Dermis microvascular lymphatic vessel endothelial cell (primary cell): ENCODE results near the gene MBOAT7. TPM values are rescaled to one million over a fixed set of nuclear protein-coding genes. Genes with fewer than 3 reads are reported as not detected.

ENCODE experiments used
- DNase-seq, 2 donors: peaks; one replicate each; pipeline versions ENCODE4 v3.0.0 to v3.0.0-alpha.2; 2010; ENCODE audit warnings: low read depth in 2 of 2
- total RNA-seq: library from RNA; depleted of rRNA; stranded (reverse); fragments of >200 nt; gene quantifications from 2 replicates; pipeline ENCODE4 v1.2.1, GENCODE V29; 2014

The MBOAT7 gene
- total RNA-seq, 1 donor from 2014 or later, result 10.1 TPM

DNA sequence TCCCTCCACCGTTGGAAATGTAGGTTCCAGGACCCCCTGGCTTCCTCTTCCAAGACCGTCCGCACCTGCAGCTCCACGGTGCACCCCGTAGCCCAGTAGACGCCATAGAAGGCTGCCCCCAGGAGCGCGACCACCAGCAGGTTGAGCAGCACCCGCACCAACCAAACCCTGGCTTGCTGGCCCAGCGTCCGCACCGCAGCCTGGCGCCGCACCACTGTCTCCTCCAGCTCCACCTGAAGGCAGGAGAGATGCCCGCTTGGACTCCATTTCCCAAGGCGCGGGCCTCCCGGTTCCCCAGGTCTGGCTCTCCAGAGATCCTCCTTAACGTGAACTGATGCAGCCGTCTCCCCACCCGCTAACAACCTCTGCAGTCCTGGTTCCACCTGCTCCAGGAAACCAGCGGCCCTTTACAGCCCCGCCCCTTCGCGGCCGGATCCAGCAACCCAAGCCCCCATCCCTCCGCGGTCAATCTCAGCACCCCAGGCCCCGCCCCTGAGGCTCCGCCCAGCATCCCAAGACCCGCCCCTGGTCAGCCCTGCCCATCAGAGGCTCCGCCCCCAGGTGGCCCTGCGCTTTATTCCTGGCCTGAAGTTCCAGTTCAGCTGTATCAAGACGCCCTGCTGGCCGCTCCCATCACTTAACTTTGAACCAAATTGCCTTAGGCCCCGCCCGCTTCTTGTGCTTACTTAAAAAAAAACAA, 24.9 kb downstream of the MBOAT7 start:
- DNase-seq, result peak in 1 of 2 donors; percentile 86

DNA sequence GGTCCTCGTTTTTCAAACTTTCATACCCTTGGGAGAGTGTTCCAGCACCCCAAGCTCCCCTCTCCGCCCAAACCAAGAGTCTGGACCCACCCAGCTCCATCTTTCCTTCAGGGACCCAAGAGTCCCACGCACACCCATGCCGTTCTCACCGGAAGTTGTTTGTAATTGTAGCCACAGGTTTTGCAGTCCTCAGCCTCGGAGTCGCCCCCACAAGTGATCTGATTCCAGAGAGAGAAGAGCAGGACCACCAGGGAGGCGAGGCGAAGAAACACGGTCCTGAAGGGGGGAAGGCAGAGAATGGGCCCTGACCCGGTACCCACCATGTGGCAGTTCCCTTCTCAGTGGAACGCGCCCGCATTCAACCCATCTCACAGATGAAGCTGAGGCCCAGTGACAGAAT, 26.5 kb downstream of the MBOAT7 start:
- no peak for DNase-seq

- DNase-seq, result peak; percentile 29 to 81
These were observed 27.1 kb downstream of the MBOAT7 start for GRCh38 chr19:54162241-54162805.

DNA sequence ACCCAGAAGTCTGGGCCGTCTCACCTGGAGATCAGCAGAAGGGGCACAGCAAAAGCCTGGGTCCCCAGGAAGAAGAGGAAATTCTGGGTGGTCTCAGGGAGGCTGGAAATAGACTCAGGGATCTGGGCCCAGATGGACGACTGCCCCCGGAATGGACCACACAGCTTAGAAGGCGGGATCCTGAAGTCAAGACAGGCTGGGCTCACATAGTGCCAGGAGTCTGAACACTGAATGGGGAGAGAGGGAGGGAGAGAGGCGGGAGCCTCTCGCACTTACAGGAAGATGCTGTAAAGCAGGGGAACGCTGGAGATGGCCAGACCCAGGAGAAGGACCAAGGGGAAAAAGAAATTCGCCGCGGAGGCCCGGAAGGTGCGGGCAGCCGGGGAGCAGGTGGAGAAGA, 28.5 kb downstream of the MBOAT7 start:
- DNase-seq, result no peak

GRCh38 chr19:54160182-54160811, 29.1 kb downstream of the MBOAT7 start:
- DNase-seq, result peak in 1 of 2 donors; percentile 27

DNA sequence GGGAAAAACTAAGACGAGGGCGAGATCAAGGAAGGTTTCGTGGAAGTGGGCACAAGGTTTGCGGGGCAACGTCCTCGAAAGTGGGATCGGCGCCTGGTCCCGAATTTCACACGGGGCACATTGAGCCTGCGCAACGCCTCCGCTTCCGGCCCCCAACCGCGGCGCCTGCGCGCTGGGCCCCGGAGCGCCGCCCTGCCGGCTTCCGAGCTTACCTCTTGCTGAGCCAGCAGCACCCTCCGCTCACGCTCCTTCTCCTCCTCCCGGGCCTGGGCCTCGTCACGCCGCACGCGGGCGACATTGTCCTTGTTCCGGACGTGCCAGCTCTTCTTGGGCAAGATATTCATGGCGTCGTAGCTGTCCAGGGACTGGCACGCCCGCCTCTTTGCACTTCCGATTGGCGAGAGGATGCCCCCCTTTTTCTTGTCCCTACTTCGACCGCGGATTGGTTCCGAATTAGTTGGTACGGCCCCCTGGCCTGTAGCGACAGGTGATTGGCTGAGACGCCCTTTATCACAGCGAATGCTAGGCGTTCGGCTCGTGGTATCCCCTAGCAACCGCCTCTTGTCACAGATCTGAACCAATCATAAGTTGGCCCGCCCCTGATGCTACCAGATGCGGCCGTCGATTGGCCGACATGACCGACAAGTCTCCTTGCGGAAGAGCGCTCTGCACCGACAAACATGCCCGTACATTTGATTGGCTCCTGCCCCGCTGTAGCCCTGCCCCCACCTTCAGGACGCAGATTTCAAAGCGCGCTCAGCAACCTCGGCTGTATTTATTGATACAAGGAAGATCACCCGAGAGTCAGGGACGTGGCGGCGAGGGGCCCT, 29.8 kb downstream of the MBOAT7 start, which contains the start of gene LENG1:
Gene LENG1, minus strand, starts transcription at position 370 of the 830 bp plus-strand sequence. Its CDS starts 26 bp downstream, at position 344.
- peak; percentile 100 for DNase-seq

- DNase-seq, result peak in 1 of 2 donors; percentile 27
These were observed 30.5 kb downstream of the MBOAT7 start for GRCh38 chr19:54158812-54159351.

- no peak for DNase-seq
These were observed 32.4 kb downstream of the MBOAT7 start for GRCh38 chr19:54156953-54157352.

DNA sequence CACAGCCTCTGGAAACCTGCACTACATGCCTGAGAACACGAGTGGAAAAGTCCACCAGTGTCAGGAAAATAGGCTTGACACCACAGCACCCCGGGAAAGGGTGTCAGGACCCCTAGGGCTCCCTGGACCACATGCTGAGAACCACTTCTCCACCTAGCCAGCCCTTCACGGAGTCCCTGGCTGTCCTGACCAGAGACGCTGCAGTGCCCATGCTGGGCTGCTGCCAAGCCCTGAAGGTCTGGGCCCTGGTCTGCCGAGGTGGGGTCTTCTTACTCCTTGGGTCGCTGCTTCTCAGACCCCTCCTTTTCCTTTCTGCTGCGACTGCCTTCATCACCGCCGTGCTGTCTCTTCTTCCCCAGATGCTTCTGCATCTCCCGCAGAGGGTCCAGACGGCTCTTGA, 32.9 kb downstream of the MBOAT7 start:
- DNase-seq, result no peak

DNA sequence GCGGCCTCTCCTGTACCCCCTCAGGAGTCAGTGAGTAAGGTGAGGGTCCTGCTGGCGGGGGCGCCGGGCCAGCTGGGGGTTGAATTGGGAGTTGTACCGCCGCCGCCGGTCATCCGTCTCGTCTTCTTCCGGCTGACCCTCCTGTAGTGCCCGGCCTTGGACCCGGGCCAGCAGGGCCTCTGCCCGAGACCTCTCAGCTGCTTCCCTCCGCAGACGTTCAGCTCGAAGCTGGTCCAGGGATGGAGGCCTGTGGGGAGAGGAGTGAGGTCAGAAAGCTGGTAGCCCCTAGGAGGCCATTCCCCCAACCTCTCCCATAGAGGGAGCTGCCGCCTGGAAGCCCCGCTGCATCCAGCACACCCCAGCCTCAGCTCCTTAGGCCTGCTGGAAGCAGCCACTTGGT, 33.7 kb downstream of the MBOAT7 start:
- peak in 1 of 2 donors; percentile 33 for DNase-seq

DNA sequence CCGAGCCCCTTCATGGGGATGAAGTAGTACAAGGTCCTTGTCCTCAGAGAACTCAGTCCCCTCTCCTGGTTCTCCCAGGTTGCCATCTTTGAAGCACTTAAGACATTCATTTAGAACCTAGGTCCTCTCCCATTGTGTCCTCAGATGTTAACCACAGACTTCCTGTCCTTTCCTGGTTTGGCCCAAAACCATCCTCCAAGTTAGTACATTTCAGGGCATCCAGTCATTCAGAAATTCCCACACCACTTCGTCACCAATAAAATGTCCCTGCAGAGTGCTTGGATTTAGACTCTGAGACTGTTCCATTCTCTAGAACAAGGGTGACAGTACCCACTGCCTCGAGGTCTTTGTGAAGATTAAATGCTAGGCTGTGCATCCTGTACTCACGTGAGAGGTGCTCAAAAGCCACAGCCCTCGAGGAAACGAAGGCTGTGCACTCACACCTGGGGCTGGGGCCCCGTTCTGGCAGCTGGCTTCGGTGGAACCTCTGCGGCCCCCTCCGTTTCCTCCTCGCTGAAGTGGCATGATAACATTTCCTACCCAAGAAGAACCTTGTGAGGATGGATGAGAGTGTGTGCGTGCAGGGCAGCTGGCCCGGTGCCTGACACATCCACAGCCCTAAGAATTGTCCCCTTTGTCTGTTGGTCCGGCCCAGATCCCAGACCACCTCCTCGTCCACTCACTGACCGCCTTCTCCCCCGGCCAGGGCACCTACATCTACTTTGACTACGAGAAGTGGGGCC, 34.6 kb downstream of the MBOAT7 start:
- no peak for DNase-seq

- DNase-seq, result no peak
These were observed 35.6 kb downstream of the MBOAT7 start for GRCh38 chr19:54153731-54154326.

DNA sequence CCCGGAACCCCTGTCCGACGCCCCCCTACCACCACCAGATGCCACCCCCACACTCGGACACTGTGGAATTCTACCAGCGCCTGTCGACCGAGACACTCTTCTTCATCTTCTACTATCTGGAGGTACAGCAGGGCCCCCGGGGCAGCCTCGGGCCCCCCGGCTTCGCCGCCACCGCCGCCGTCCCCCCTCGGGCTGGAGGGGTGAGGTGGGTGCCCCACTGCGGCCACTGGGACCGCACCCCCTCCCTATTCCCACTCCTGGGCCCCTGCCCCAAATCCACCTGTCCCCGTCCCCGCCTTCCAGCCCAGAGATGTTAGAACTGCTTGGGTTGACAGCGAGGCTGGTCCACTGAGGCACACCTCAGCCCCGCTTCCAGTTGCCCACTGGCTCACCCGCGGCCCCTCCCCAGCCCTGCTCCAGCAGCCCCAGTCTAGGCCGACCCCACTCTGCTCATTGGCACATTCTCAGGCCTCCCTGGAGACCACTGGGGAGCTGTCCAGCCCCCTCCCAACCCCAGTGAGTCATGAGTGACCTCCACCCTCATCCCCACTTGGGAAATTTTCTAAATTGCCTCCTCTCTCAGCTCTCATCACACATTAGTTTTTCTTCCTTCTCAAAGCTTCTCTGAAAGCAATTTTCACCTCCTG, 36.4 kb downstream of the MBOAT7 start:
- DNase-seq, result no peak

- DNase-seq, result no peak
These were observed 37.1 kb downstream of the MBOAT7 start for GRCh38 chr19:54152267-54152666.

DNA sequence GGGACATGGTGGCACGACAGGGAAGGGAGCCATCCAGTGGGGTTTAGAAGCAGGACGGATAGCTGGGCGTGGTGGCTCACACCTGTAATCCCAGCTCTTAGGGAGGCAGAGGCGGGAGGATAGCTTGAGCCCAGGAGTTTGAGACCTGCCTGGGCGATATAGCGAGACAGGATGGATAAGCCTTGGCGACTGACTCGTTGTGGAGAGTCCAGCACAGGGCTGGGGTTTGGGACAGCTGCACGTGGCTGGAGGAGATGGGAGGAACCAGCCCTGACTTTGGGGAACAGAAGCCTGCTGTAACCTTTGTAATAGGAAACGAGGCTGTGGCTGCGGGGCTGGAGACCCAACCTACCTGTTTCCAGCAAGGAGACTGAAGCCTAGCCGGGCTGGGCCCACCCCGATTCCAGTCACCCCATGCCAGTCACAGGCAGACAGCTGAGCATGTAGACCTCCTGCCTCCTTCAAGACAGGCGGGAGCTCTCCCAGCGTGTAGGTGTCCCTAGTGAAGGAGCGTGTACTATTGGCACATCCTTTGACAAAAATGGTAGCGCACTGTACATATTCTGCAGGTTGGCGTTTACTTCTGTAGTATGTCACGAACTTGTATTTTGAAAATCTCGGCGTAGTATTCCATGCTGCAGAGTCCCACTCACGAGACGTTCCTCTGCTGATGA, 37.9 kb downstream of the MBOAT7 start:
- no peak for DNase-seq

DNA sequence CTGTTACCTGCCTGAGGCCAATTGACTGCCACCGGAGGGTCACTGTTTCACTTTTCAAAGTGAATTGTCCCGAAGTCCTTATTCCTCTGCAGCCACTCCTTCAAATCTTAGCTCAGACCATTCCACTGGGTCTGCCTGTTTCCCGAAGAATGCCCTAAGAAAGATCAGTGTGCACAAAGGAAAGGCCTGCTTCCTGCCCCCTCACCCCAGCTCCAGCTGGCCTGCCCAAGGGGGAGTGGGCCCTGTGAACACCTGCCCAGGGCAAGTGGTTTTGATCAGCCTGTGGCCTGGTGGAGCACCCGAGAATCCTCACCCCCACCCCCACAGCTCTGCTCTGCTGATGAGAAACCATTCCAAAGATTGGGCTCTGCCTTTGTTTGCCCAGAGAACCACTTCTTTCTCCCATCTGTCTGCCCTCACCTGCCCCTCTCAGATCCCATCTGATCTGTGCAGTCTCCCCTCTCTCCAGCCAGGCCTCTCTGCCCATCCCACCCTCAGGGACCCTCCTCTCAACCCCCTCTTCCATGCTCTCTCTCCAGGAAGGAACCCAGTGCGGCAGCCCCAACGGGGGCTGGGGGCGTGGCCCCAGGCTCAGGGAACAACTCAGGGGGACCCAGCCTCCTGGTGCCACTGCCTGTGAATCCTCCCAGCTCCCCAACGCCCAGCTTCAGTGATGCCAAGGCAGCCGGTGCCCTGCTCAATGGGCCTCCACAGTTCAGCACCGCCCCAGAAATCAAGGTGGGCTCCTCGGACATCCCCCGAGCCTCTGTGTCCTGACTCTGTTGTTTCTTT, 40.2 kb downstream of the MBOAT7 start:
- peak in 1 of 2 donors; percentile 76 for DNase-seq

DNA sequence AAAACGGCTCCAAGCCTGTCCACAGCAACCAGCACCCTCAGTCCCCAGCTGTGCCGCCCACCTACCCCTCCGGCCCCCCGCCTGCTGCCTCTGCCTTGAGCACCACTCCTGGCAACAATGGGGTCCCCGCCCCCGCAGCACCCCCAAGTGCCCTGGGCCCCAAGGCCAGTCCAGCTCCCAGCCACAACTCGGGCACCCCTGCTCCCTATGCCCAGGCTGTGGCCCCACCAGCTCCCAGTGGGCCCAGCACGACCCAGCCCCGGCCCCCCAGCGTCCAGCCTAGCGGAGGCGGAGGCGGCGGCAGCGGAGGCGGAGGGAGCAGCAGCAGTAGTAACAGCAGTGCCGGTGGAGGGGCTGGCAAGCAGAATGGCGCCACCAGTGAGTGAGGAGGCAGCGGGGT, 41.2 kb downstream of the MBOAT7 start:
- DNase-seq, result no peak

GRCh38 chr19:54147676-54148075, 41.7 kb downstream of the MBOAT7 start:
- no peak for DNase-seq
